H9 (cell line): Measurements from ENCODE around the gene PADI4. TPM values are rescaled to one million over a fixed set of nuclear protein-coding genes. Genes with fewer than 3 reads are reported as not detected.

Source experiments
- DNase-seq: peaks from one replicate; pipeline ENCODE4 v3.0.0-alpha.2; 2017
- H2AFZ ChIP-seq: one replicate; pipeline ENCODE4 v1.6.1; 2013; ENCODE audit warnings: mild to moderate bottlenecking, low read length, control low read depth, moderate library complexity
- H2AK5ac ChIP-seq: 2 replicates; pipeline ENCODE4 v1.6.1; 2013; ENCODE audit warnings: low read length, control low read depth, mixed read lengths; ENCODE audit not compliant: insufficient read length
- H2BK120ac ChIP-seq: one replicate; pipeline ENCODE4 v1.6.1; 2013; ENCODE audit warnings: low read depth, mild to moderate bottlenecking, low read length, control low read depth, inconsistent platforms; ENCODE audit not compliant: poor library complexity, severe bottlenecking
- H2BK12ac ChIP-seq: 2 replicates; pipeline ENCODE4 v1.6.1; 2013; ENCODE audit warnings: low read length, control low read depth, mixed read lengths, low read depth; ENCODE audit not compliant: insufficient read length
- H2BK15ac ChIP-seq: 2 replicates; pipeline ENCODE4 v1.6.1; 2013; ENCODE audit warnings: low read depth, low read length, control low read depth
- H2BK20ac ChIP-seq: one replicate; pipeline ENCODE4 v1.6.1; 2013; ENCODE audit warnings: low read depth, mild to moderate bottlenecking, low read length, control low read depth, inconsistent platforms; ENCODE audit not compliant: poor library complexity, severe bottlenecking
- H2BK5ac ChIP-seq: 2 replicates; pipeline ENCODE4 v1.6.1; 2013; ENCODE audit warnings: low read length, control low read depth, mixed read lengths; ENCODE audit not compliant: insufficient read length
- H3K14ac ChIP-seq: 2 replicates; pipeline ENCODE4 v1.6.1; 2013; ENCODE audit warnings: low read length, control low read depth; ENCODE audit not compliant: insufficient read depth
- H3K18ac ChIP-seq: 2 replicates; pipeline ENCODE4 v1.6.1; 2013; ENCODE audit warnings: low read depth, mild to moderate bottlenecking, mixed read lengths, low read length, control low read depth; ENCODE audit not compliant: insufficient read length
- H3K23ac ChIP-seq: 2 replicates; pipeline ENCODE4 v1.6.1; 2013; ENCODE audit warnings: low read length, control low read depth, mixed read lengths, low read depth; ENCODE audit not compliant: insufficient read length
- H3K23me2 ChIP-seq: 2 replicates; pipeline ENCODE4 v1.6.1; 2013; ENCODE audit warnings: low read depth, mild to moderate bottlenecking, mixed read lengths, low read length, control low read depth; ENCODE audit not compliant: insufficient read length, poor library complexity, severe bottlenecking
- H3K27ac ChIP-seq: 2 replicates; pipeline ENCODE4 v1.5.1; 2013; ENCODE audit warnings: low read length, control low read depth, mixed read lengths, low read depth; ENCODE audit not compliant: insufficient read length
- H3K27me3 ChIP-seq: 2 replicates; pipeline ENCODE4 v1.6.1; 2013; ENCODE audit warnings: low read length, control low read depth, inconsistent platforms; ENCODE audit not compliant: insufficient read depth
- H3K4ac ChIP-seq: 2 replicates; pipeline ENCODE4 v1.6.1; 2013; ENCODE audit warnings: low read depth, mild to moderate bottlenecking, control low read depth, inconsistent platforms, low read length, moderate library complexity
- H3K4me1 ChIP-seq: 2 replicates; pipeline ENCODE4 v1.6.1; 2013; ENCODE audit warnings: low read length, control low read depth, inconsistent platforms; ENCODE audit not compliant: insufficient read depth
- H3K4me2 ChIP-seq: 2 replicates; pipeline ENCODE4 v1.6.1; 2013; ENCODE audit warnings: low read length, control low read depth, mixed read lengths; ENCODE audit not compliant: insufficient read length, insufficient read depth
- H3K56ac ChIP-seq: 2 replicates; pipeline ENCODE4 v1.6.1; 2013; ENCODE audit warnings: low read depth, mild to moderate bottlenecking, mixed read lengths, low read length, control low read depth; ENCODE audit not compliant: insufficient read length
- H3K79me1 ChIP-seq: 2 replicates; pipeline ENCODE4 v1.6.1; 2013; ENCODE audit warnings: low read depth, mild to moderate bottlenecking, moderate library complexity, low read length, control low read depth, inconsistent platforms; ENCODE audit not compliant: insufficient read depth, poor library complexity, severe bottlenecking
- H3K79me2 ChIP-seq: 2 replicates; pipeline ENCODE4 v1.6.1; 2013; ENCODE audit warnings: low read length, control low read depth, inconsistent platforms; ENCODE audit not compliant: insufficient read depth
- H3K9ac ChIP-seq: 2 replicates; pipeline ENCODE4 v1.6.1; 2013; ENCODE audit warnings: low read length, control low read depth, mixed read lengths; ENCODE audit not compliant: insufficient read length; ENCODE audit errors: extremely low read depth
- H3K9me3 ChIP-seq: one replicate; pipeline ENCODE4 v1.6.1; 2013; ENCODE audit warnings: low read depth, low read length, inconsistent platforms; ENCODE audit not compliant: control insufficient read depth
- H3T11ph ChIP-seq: one replicate; pipeline ENCODE4 v1.6.1; 2013; ENCODE audit warnings: mild to moderate bottlenecking, low read length, control low read depth, inconsistent platforms
- H4K20me1 ChIP-seq: one replicate; pipeline ENCODE4 v1.6.1; 2013; ENCODE audit not compliant: control insufficient read depth, insufficient read length, insufficient read depth
- H4K5ac ChIP-seq: 2 replicates; pipeline ENCODE4 v1.6.1; 2013; ENCODE audit warnings: low read depth, mild to moderate bottlenecking, mixed read lengths, low read length, control low read depth; ENCODE audit not compliant: insufficient read length
- H4K8ac ChIP-seq: replicated peaks from 2 replicates; pipeline ENCODE4 v1.6.1; 2013; ENCODE audit warnings: low read length, control low read depth, mixed read lengths, low read depth; ENCODE audit not compliant: insufficient read length
- H4K91ac ChIP-seq: 2 replicates; pipeline ENCODE4 v1.6.1; 2013; ENCODE audit warnings: low read depth, mild to moderate bottlenecking, moderate library complexity, mixed read lengths, low read length, control low read depth; ENCODE audit not compliant: insufficient read length
- H3K27ac Mint-ChIP-seq, 3 experiments: 2 replicates in 2 of 3; 3 replicates in 1 of 3; pipeline ENCODE4 v1.8.0; 2020 to 2021; ENCODE audit warnings: mixed read lengths in 3 of 3, mild to moderate bottlenecking in 1 of 3, moderate library complexity in 1 of 3
- H3K27me3 Mint-ChIP-seq: 2 replicates; pipeline ENCODE4 v1.8.0; 2021; ENCODE audit warnings: low read depth, mild to moderate bottlenecking, moderate library complexity, mixed read lengths
- H3K36me3 Mint-ChIP-seq, 3 experiments: 2 replicates in 2 of 3; 3 replicates in 1 of 3; pipeline ENCODE4 v1.8.0; 2020 to 2021; ENCODE audit warnings: low read depth in 3 of 3, mixed read lengths in 3 of 3; ENCODE audit not compliant: insufficient read depth in 1 of 3
- H3K4me1 Mint-ChIP-seq, 2 experiments: 2 replicates each; pipeline ENCODE4 v1.8.0; 2020; ENCODE audit warnings: mixed read lengths in 2 of 2
- H3K4me3 Mint-ChIP-seq, 2 experiments: 2 replicates in 1 of 2; 3 replicates in 1 of 2; pipeline ENCODE4 v1.8.0; 2020 to 2021; ENCODE audit warnings: mild to moderate bottlenecking in 2 of 2, mixed read lengths in 2 of 2, moderate library complexity in 1 of 2
- H3K9me3 Mint-ChIP-seq, 2 experiments: 2 replicates in 1 of 2; 3 replicates in 1 of 2; pipeline ENCODE4 v1.8.0; 2020; ENCODE audit warnings: mild to moderate bottlenecking in 2 of 2, mixed read lengths in 2 of 2, moderate library complexity in 1 of 2
- WGBS: extraction: QIAGEN DNeasy Blood & Tissue Kit; methylation state at CpG from one replicate; pipeline ENCODE4 v1.1.7; 2013; ENCODE audit warnings: missing lambda C conversion rate, low lambda C conversion rate, mixed read lengths; ENCODE audit not compliant: insufficient read length; ENCODE audit errors: extremely low coverage; 5-methylcytosine and 5-hydroxymethylcytosine counted together
- total RNA-seq: library from RNA; stranded (reverse); gene quantifications from 2 replicates; pipeline ENCODE4 v1.2.1, GENCODE V29; 2021
- TF ChIP-seq, protein P1 (sequence below): fragments of 200-600 bp; sonication (generic); conservative IDR thresholded peaks from 3 replicates; pipeline ENCODE4 v1.8.0; 2021; ENCODE audit warnings: antibody characterized with exemption, mild to moderate bottlenecking

Gene PADI4
- total RNA-seq, 1 experiment from 2014 or later: 0.13 TPM

DNA sequence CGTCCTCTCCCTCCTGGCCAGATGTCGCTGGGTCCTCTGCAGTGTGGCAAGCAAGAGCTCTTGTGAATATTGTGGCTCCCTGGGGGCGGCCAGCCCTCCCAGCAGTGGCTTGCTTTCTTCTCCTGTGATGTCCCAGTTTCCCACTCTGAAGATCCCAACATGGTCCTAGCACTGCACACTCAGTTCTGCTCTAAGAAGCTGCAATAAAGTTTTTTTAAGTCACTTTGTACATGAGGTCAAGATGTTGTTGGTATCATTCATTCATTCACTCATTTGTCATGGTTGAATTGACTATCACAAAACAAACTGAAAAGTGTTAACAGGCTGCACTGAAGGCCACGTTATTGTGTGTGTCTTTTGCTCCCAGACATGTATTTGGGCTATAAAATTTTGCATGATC lies 55.8 kb downstream of the PADI4 start:
- no peaks in the 10 kb centered on the region for H3K79me1 ChIP-seq
- TF ChIP-seq, protein P1, sequence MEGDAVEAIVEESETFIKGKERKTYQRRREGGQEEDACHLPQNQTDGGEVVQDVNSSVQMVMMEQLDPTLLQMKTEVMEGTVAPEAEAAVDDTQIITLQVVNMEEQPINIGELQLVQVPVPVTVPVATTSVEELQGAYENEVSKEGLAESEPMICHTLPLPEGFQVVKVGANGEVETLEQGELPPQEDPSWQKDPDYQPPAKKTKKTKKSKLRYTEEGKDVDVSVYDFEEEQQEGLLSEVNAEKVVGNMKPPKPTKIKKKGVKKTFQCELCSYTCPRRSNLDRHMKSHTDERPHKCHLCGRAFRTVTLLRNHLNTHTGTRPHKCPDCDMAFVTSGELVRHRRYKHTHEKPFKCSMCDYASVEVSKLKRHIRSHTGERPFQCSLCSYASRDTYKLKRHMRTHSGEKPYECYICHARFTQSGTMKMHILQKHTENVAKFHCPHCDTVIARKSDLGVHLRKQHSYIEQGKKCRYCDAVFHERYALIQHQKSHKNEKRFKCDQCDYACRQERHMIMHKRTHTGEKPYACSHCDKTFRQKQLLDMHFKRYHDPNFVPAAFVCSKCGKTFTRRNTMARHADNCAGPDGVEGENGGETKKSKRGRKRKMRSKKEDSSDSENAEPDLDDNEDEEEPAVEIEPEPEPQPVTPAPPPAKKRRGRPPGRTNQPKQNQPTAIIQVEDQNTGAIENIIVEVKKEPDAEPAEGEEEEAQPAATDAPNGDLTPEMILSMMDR: no peak
- H4K8ac ChIP-seq: no peak overlapping the region

More for the DNA sequence above, 55.8 kb downstream of the PADI4 start:
- H3K79me2 ChIP-seq: no peaks in the 10 kb centered on the region
- H3K56ac ChIP-seq: no peak overlapping the region
- Mint-ChIP-seq H3K27me3 (peaks cover 9% of the 10 kb centered on the region), H3K4me1 (peaks cover 7 to 10% of the 10 kb centered on the region in 2 experiments; a peak in 3 of 4 replicates), H3K27ac (no peak overlapping the region), H3K36me3 (no peaks in the 10 kb centered on the region), H3K9me3 (no peaks in the 10 kb centered on the region; a peak in 1 of 5 replicates), H3K4me3 (no peak overlapping the region)
- H3K4me1 ChIP-seq: no peaks in the 10 kb centered on the region
- H2BK20ac ChIP-seq: no peak overlapping the region
- H3K27me3 ChIP-seq: no peaks in the 10 kb centered on the region
- DNase-seq: no peak
- no peaks in the 10 kb centered on the region for H3K23me2 ChIP-seq
- H2BK120ac ChIP-seq: no peak overlapping the region
- H3K9ac ChIP-seq: no peak overlapping the region
- H4K20me1 ChIP-seq: no peaks in the 10 kb centered on the region
- H2AFZ ChIP-seq: no peak overlapping the region
- H3K14ac ChIP-seq: no peak overlapping the region
- H4K5ac ChIP-seq: no peak overlapping the region
- no CpG with 5 or more reads among the region's 4 CpGs for WGBS
- H2BK5ac ChIP-seq: no peak overlapping the region
- no peak overlapping the region for H4K91ac ChIP-seq
- no peak overlapping the region for H2BK15ac ChIP-seq
- H3K9me3 ChIP-seq: no peaks in the 10 kb centered on the region
- H3K27ac ChIP-seq: no peak overlapping the region
- no peak overlapping the region for H3K23ac ChIP-seq
- H3T11ph ChIP-seq: no peak overlapping the region
- no peak overlapping the region for H2BK12ac ChIP-seq
- H3K4ac ChIP-seq: no peak overlapping the region
- H3K18ac ChIP-seq: no peak overlapping the region
- H3K4me2 ChIP-seq: no peak overlapping the region
- no peak overlapping the region for H2AK5ac ChIP-seq
